ENCODE results near the gene RPS8. TPM values are rescaled to one million over a fixed set of nuclear protein-coding genes. Genes with fewer than 3 reads are reported as not detected.
A peak's percentile ranks its signal among the peaks of the same experiment; 100 is the strongest.

RPS8 gene
- total and polyA plus RNA-seq, 2 of the 8 experiments (the other 6 are each of a cell fraction or from before 2014, with no cell fraction given) = 2,261 to 2,407 TPM

DNA sequence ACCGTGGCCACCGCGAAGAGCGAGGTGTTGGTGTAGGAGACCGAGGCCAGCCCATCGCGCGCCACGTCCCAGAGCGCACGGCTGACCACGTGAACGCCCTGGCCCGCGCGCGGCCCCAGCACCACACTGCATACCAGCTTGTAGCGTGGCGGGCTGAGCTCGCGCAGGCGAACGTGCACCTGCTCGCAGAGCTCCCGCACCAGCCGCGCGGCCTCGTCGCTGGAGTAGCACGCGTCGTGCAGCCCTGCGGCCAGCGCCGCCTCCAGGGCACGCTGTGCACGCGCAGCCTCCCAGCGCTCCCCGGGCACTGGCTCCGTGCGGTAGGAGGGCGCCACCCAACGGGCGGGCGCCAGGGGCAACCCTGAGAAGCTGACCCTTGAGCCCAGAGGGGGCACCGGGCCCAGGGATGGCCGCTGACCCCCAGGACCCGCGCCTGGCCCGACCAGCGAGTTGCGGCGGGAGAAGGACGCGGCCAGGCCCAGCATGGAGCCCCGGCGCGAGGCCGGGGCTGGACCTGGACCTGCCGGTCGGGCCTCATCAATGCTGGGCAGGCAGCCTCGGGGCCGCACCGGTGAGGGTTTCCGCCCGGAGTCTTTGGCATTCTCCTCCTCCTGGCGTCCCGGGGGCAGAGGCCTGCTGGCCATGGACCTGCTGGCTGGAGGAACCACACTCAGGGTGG, 30.8 kb downstream of the RPS8 start:
- no peaks in the 10 kb centered on the region; the same call in 1 of the 2 replicates for H3K23me2 ChIP-seq (ENCODE audit: low read depth, low read length)
- H2BK15ac ChIP-seq (ENCODE audit: low read length) = peak overlapping the region; percentile 100; the same call in 1 of the 2 replicates
- no peak overlapping the region for H2AFZ ChIP-seq (ENCODE audit: low read length)
- DNase-seq (ENCODE audit: low read depth in 1 of 2, low spot score in 2 of 2) (no peak), FAIRE-seq (no peak)
- H2BK120ac ChIP-seq (replicated peaks; ENCODE audit: low read depth, low read length) = no peak overlapping the region
- H2BK5ac ChIP-seq (ENCODE audit: low read depth, low read length) = peak overlapping the region; percentile 98
- no peak overlapping the region for H3K23ac ChIP-seq (ENCODE audit: insufficient read length)
- no peak overlapping the region for H3K4ac ChIP-seq (replicated peaks; ENCODE audit: insufficient read length, low read depth, low read length)
- H3K36me3 ChIP-seq (ENCODE audit: control insufficient read depth in 2 of 4, insufficient read depth in 4 of 4, low read length in 3 of 4) = peaks cover 0 to 16% (median 10%) of the 10 kb centered on the region in 4 experiments; a peak in 5 of 8 replicates
- ChIA-PET CTCF (ENCODE audit: partially characterized antibody) (interaction anchor here (0.5 to 5.4 kb wide), 13 partner anchors 9 to 180 kb away, joined by 3 to 37 read pairs (median 4); partner anchors contain the start of genes BEST4 and EIF2B3), POLR2A (ENCODE audit: partially characterized antibody) (interaction anchor here (0.6 to 19.2 kb wide), 16 partner anchors 7 to 814 kb away, joined by 3 to 547 read pairs (median 12); partner anchors contain the start of genes BEST4, RNU5D-1 and RPS8)
- H4K91ac ChIP-seq (replicated peaks; ENCODE audit: insufficient read length, low read length) = no peak overlapping the region
- H3K4me2 ChIP-seq (ENCODE audit: insufficient read depth in 1 of 2, low read depth in 2 of 2, low read length in 2 of 2) = no peak overlapping the region
- no peak overlapping the region; the same call in 1 of the 2 replicates for H4K8ac ChIP-seq (ENCODE audit: extremely low read depth, insufficient read depth, low read length)
- WGBS, 2 experiments (ENCODE audit: extremely low coverage in 1 of 2, insufficient coverage in 1 of 2, insufficient read length in 1 of 2, insufficient replicate concordance in 2 of 2, low coverage in 1 of 2, low lambda C conversion rate in 2 of 2, missing lambda C conversion rate in 1 of 2) = 95% methylated on average over 66 of the region's 70 CpGs; no CpG with 5 or more reads in 1 of the 2 experiments
- H3K79me2 ChIP-seq (ENCODE audit: control insufficient read depth in 1 of 2, insufficient read depth in 2 of 2, low read length in 2 of 2) = no peaks in the 10 kb centered on the region
- no peak overlapping the region for H4K5ac ChIP-seq (ENCODE audit: insufficient read length, low read depth, low read length)
- H3K27me3 ChIP-seq (replicated peaks in 1 of 4; ENCODE audit: control insufficient read depth in 3 of 4, extremely low read depth in 1 of 4, insufficient read depth in 3 of 4, low read length in 3 of 4) = no peaks in the 10 kb centered on the region; a peak in 1 of 7 replicates
- peak overlapping the region; percentile 96 for H3K27ac ChIP-seq (ENCODE audit: low read depth, low read length)
- H3K4me3 ChIP-seq (ENCODE audit: extremely low read depth in 1 of 4, insufficient read depth in 2 of 4, low read depth in 3 of 4, low read length in 4 of 4) = no peak overlapping the region
- no peak overlapping the region for H3K14ac ChIP-seq (ENCODE audit: insufficient read length)
- no peak overlapping the region for H3K56ac ChIP-seq (replicated peaks; ENCODE audit: insufficient read length, low read depth, low read length)
- peaks cover 10 to 37% (median 28%) of the 10 kb centered on the region in 4 experiments for H3K4me1 ChIP-seq (replicated peaks in 1 of 4; ENCODE audit: control insufficient read depth in 3 of 4, insufficient read depth in 4 of 4, low read length in 3 of 4)
- peaks cover 0 to 6% of the 10 kb centered on the region in 2 experiments for H4K20me1 ChIP-seq (replicated peaks in 1 of 2; ENCODE audit: control insufficient read depth in 1 of 2, insufficient read depth in 2 of 2, low read length in 2 of 2)
- peak; percentile 30 for TF ChIP-seq POLR2AphosphoS5 (IDR thresholded peaks at IDR 0.05; ENCODE audit: low read depth, low read length)
- TF ChIP-seq CTCF (IDR thresholded peaks at IDR 0.05; ENCODE audit: control extremely low read depth in 1 of 3, insufficient read depth in 1 of 3, low read depth in 1 of 3, low read length in 3 of 3) = peak in 1 of 3 experiments; percentile 30; a peak in 1 of 4 replicates
- TF ChIP-seq CHD2 (IDR thresholded peaks at IDR 0.05; ENCODE audit: low read length) = no peak
- no peak for TF ChIP-seq CBX8 (IDR thresholded peaks at IDR 0.05; ENCODE audit: borderline replicate concordance, low read depth, low read length)
- H2AK5ac ChIP-seq (ENCODE audit: low read depth, low read length) = peak overlapping the region; percentile 97; the same call in 1 of the 2 replicates
- H3K9me3 ChIP-seq (ENCODE audit: insufficient read depth in 2 of 2, low read depth in 1 of 2, low read length in 1 of 2) = no peaks in the 10 kb centered on the region
- peak overlapping the region in 2 of 4 experiments; percentile 74 to 80; a peak in 3 of 7 replicates for H3K9ac ChIP-seq (replicated peaks in 1 of 4; ENCODE audit: extremely low read depth in 1 of 4, low read depth in 3 of 4, low read length in 3 of 4)
- H2BK20ac ChIP-seq (ENCODE audit: low read length) = no peak overlapping the region
- no peaks in the 10 kb centered on the region for H3K79me1 ChIP-seq (ENCODE audit: low read depth, low read length)
- H2BK12ac ChIP-seq (ENCODE audit: low read depth, low read length) = peak overlapping the region; percentile 100
- peak overlapping the region; percentile 84; the same call in 1 of the 2 replicates for H3K18ac ChIP-seq (ENCODE audit: extremely low read depth, low read length)
